Naive thymus-derived CD4-positive, alpha-beta T cell (primary cell): ENCODE measurements around the gene MYH3. TPM values are rescaled to one million over a fixed set of nuclear protein-coding genes. Genes with fewer than 3 reads are reported as not detected.

ENCODE experiments used
- ATAC-seq: fragments of 150-1000 bp; cut with Tn5 transposase; 2 replicates; pipeline ENCODE4 v1.10.0; 2021; ENCODE audit warnings: mild to moderate bottlenecking, moderate library complexity
- CTCF ChIA-PET: fragments of 350-600 bp; sonication (Branson Sonifier 250); formaldehyde crosslinking; loops from one replicate; lab custom pipeline; 2021; ENCODE audit warnings: antibody characterized with exemption; lab: Charles Lee
- POLR2A ChIA-PET: fragments of 350-600 bp; sonication (Branson Sonifier 250); formaldehyde crosslinking; loops from one replicate; lab custom pipeline; 2021; ENCODE audit warnings: antibody characterized with exemption, inconsistent platforms; lab: Charles Lee
- DNase-seq, 9 donors: peaks; one replicate each; pipeline versions ENCODE4 v3.0.0 to v3.0.0-alpha.2; 2020 to 2022; ENCODE audit warnings: mixed read lengths in 1 of 9
- H3K27ac ChIP-seq: one replicate; pipeline ENCODE4 v1.7.0; 2013; ENCODE audit warnings: mild to moderate bottlenecking, low read depth, low read length, moderate library complexity
- H3K27me3 ChIP-seq, 2 donors: one replicate each; pipeline ENCODE4 v1.7.0; 2013; ENCODE audit warnings: low read length in 2 of 2, mild to moderate bottlenecking in 2 of 2, moderate library complexity in 2 of 2; ENCODE audit not compliant: control insufficient read depth in 2 of 2, insufficient read depth in 2 of 2
- H3K36me3 ChIP-seq, 3 experiments: 1 replicate in 2 of 3; 2 replicates in 1 of 3; pipeline ENCODE4 v1.7.0; 2013; ENCODE audit warnings: low read length in 3 of 3, mild to moderate bottlenecking in 3 of 3, moderate library complexity in 1 of 3; ENCODE audit not compliant: insufficient read depth in 3 of 3, control insufficient read depth in 2 of 3
- H3K4me1 ChIP-seq, 2 donors: one replicate each; pipeline ENCODE4 v1.7.0; 2013; ENCODE audit warnings: low read length in 2 of 2, mild to moderate bottlenecking in 2 of 2, moderate library complexity in 1 of 2; ENCODE audit not compliant: control insufficient read depth in 2 of 2, insufficient read depth in 2 of 2
- H3K4me3 ChIP-seq: 2 replicates; pipeline ENCODE4 v1.7.0; 2013; ENCODE audit warnings: mild to moderate bottlenecking, low read length
- H3K9me3 ChIP-seq, 3 experiments: 1 replicate in 2 of 3; 2 replicates in 1 of 3; pipeline ENCODE4 v1.7.0; 2013; ENCODE audit warnings: low read length in 3 of 3; ENCODE audit not compliant: control insufficient read depth in 2 of 3
- H3K27ac Mint-ChIP-seq, 9 donors: one replicate each; pipeline ENCODE4 v1.8.0; 2020 to 2022; ENCODE audit warnings: mixed read lengths in 9 of 9, mild to moderate bottlenecking in 8 of 9, moderate library complexity in 5 of 9, inconsistent platforms in 2 of 9
- H3K27me3 Mint-ChIP-seq, 5 donors: one replicate each; pipeline ENCODE4 v1.8.0; 2021 to 2022; ENCODE audit warnings: mixed read lengths in 5 of 5, mild to moderate bottlenecking in 1 of 5
- H3K36me3 Mint-ChIP-seq, 5 donors: one replicate each; pipeline ENCODE4 v1.8.0; 2020 to 2022; ENCODE audit warnings: mixed read lengths in 5 of 5, mild to moderate bottlenecking in 3 of 5, inconsistent platforms in 1 of 5
- H3K4me1 Mint-ChIP-seq, 7 donors: one replicate each; pipeline ENCODE4 v1.8.0; 2020 to 2022; ENCODE audit warnings: mixed read lengths in 7 of 7, mild to moderate bottlenecking in 3 of 7, inconsistent platforms in 1 of 7
- H3K4me3 Mint-ChIP-seq, 10 donors: one replicate each; pipeline ENCODE4 v1.8.0; 2020 to 2022; ENCODE audit warnings: mild to moderate bottlenecking in 10 of 10, mixed read lengths in 10 of 10, moderate library complexity in 6 of 10, inconsistent platforms in 2 of 10
- H3K9me3 Mint-ChIP-seq, 11 donors: one replicate each; pipeline ENCODE4 v1.8.0; 2020 to 2022; ENCODE audit warnings: mixed read lengths in 11 of 11, mild to moderate bottlenecking in 4 of 11, inconsistent platforms in 1 of 11, moderate library complexity in 1 of 11
- intact Hi-C, 2 donors: fragments of 100-400 bp; cut with micrococcal nuclease; formaldehyde crosslinking; loops; one replicate each; pipeline ENCODE4 v1.15.1; 2023
- polyA plus RNA-seq, 2 donors: library from polyadenylated mRNA; unstranded; fragments of 300-500 nt; fragmentation: Illumina TruSeq; gene quantifications; one replicate each; pipeline ENCODE4 v1.2.3, GENCODE V29; 2021
- total RNA-seq, 6 experiments: library from RNA in 5 of 6; stranded (reverse) in 5 of 6; gene quantifications; 1 replicate in 5 of 6; 2 replicates in 1 of 6; pipeline ENCODE4 v1.2.3 and lab custom pipeline; 2021 to 2026

The MYH3 gene
- total and polyA plus RNA-seq, 7 experiments from 2014 or later = 0.38 to 20.5 (median 6.5) TPM

GRCh38 chr17:10623737-10624338 is 33.3 kb downstream of the MYH3 start:
- no peak for ATAC-seq
- intact Hi-C loops = no loop called here
- Mint-ChIP-seq H3K4me1 (no peaks in the 10 kb centered on the region), H3K27ac (no peak overlapping the region), H3K4me3 (no peak overlapping the region), H3K36me3 (peaks cover 0 to 4% (median 0%) of the 10 kb centered on the region in 5 donors), H3K27me3 (peaks cover 0 to 3% (median 0%) of the 10 kb centered on the region in 5 donors), H3K9me3 (no peaks in the 10 kb centered on the region)
- Histone ChIP-seq H3K4me1 (no peaks in the 10 kb centered on the region), H3K36me3 (peaks cover 0 to 3% (median 0%) of the 10 kb centered on the region in 3 experiments), H3K4me3 (no peak overlapping the region), H3K27ac (no peak overlapping the region), H3K9me3 (no peaks in the 10 kb centered on the region), H3K27me3 (no peaks in the 10 kb centered on the region)
- CTCF ChIA-PET = interaction anchor here (0.6 kb wide), 1 partner anchor 926 kb away, joined by 3 read pairs; no protein-coding TSS in a partner anchor
- no peak for DNase-seq
- POLR2A ChIA-PET = interaction anchor here (0.5 kb wide), 1 partner anchor 77 kb away, joined by 7 read pairs; no protein-coding TSS in a partner anchor

DNA sequence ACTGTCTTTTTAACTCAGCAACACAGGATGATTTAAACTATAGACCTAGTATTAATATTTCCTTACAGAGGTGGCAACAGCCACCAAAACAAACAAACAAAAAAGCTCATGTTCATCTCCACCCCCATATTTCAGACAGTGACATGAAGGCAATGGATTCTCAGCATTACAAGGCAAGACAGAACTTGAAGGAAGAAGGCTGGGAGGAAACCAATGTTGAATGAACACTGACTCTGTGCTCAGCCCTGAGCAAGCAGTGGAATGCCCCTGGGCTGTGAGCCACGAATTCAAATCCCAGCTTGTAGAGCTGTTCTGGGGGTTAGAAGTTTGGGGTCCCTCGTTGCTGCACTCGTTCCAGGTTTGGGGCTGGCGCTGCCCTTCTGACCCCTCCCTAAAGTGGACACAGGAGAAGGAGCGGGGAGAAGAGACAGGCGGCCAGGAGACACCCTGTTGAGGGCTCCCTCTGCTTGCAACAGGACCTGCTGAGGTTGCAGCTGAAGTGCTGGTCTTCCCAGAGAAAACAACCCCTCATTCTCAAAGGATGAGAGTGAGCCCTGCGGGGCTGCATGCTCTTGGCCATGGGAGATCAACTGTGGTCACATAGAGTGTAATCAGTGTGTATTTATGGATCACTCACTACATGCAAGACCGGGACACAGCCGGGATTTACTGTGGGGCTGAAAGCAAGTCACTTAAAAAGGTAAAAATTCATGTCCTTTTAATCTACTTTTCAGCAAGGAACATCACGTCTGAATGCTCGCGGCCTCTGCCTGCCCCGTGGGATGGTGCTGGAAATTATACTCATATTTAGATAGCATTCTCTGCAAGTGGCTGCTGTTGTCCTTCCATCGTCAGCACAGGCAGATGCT is 34.3 kb downstream of the MYH3 start:
- Histone ChIP-seq H3K9me3 (no peaks in the 10 kb centered on the region), H3K4me1 (no peaks in the 10 kb centered on the region), H3K27ac (no peak overlapping the region), H3K36me3 (no peaks in the 10 kb centered on the region), H3K27me3 (no peaks in the 10 kb centered on the region), H3K4me3 (no peak overlapping the region)
- Mint-ChIP-seq H3K4me3 (no peak overlapping the region), H3K9me3 (no peaks in the 10 kb centered on the region), H3K27me3 (peaks cover 0 to 3% (median 0%) of the 10 kb centered on the region in 5 donors), H3K4me1 (peaks cover 0 to 3% (median 0%) of the 10 kb centered on the region in 7 donors), H3K27ac (no peak overlapping the region), H3K36me3 (no peaks in the 10 kb centered on the region)
- ChIA-PET CTCF (no interaction called here), POLR2A (no interaction called here)
- ATAC-seq (no peak), DNase-seq (no peak)
- intact Hi-C loops = no loop called here

DNA sequence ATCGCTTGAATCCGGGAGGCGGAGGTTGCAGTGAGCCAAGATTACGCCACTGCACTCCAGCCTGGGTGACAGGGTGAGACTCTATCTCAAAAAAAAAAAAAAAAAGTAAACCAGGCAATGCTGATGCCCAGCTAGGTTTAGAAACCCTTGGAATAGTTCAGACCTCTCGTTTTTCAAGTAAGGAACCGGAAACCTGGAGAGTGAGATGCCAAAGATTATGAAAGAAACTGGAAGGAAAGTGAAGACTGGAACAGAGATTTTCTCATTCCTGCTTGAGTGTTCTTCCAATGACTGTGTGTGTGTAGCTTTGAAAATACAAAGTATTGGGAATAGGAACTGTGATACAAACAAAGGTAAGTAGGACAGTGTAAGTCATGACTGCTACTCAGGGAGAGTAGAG is 35.7 kb downstream of the MYH3 start:
- peaks cover 0 to 3% (median 0%) of the 10 kb centered on the region in 7 donors for H3K4me1 Mint-ChIP-seq
- no peak overlapping the region for H3K27ac ChIP-seq
- H3K9me3 Mint-ChIP-seq = no peaks in the 10 kb centered on the region
- DNase-seq (no peak), ATAC-seq (no peak)
- intact Hi-C loops = no loop called here
- ChIA-PET POLR2A (no interaction called here), CTCF (no interaction called here)
- H3K4me1 ChIP-seq = no peaks in the 10 kb centered on the region
- no peaks in the 10 kb centered on the region for H3K36me3 Mint-ChIP-seq
- H3K36me3 ChIP-seq = no peaks in the 10 kb centered on the region
- no peak overlapping the region for H3K4me3 Mint-ChIP-seq
- no peak overlapping the region for H3K27ac Mint-ChIP-seq
- H3K4me3 ChIP-seq = no peak overlapping the region
- H3K27me3 Mint-ChIP-seq = peaks cover 0 to 3% (median 0%) of the 10 kb centered on the region in 5 donors
- H3K9me3 ChIP-seq = no peaks in the 10 kb centered on the region
- H3K27me3 ChIP-seq = no peaks in the 10 kb centered on the region

GRCh38 chr17:10620823-10621222 is 36.3 kb downstream of the MYH3 start:
- ATAC-seq (no peak), DNase-seq (no peak)
- H3K4me3 ChIP-seq = no peak overlapping the region
- H3K4me1 Mint-ChIP-seq = peaks cover 0 to 3% (median 0%) of the 10 kb centered on the region in 7 donors
- CTCF ChIA-PET = no interaction called here
- H3K9me3 ChIP-seq = no peaks in the 10 kb centered on the region
- no peaks in the 10 kb centered on the region for H3K27me3 ChIP-seq
- no peaks in the 10 kb centered on the region for H3K4me1 ChIP-seq
- intact Hi-C loops = no loop called here
- no peak overlapping the region for H3K27ac ChIP-seq
- no peaks in the 10 kb centered on the region for H3K9me3 Mint-ChIP-seq
- H3K27ac Mint-ChIP-seq = no peak overlapping the region
- H3K36me3 ChIP-seq = no peaks in the 10 kb centered on the region
- peaks cover 0 to 3% (median 0%) of the 10 kb centered on the region in 5 donors for H3K27me3 Mint-ChIP-seq
- no peak overlapping the region for H3K4me3 Mint-ChIP-seq
- POLR2A ChIA-PET = interaction anchor here (0.6 kb wide), 1 partner anchor 254 kb away, joined by 3 read pairs; no protein-coding TSS in a partner anchor
- no peaks in the 10 kb centered on the region for H3K36me3 Mint-ChIP-seq

DNA sequence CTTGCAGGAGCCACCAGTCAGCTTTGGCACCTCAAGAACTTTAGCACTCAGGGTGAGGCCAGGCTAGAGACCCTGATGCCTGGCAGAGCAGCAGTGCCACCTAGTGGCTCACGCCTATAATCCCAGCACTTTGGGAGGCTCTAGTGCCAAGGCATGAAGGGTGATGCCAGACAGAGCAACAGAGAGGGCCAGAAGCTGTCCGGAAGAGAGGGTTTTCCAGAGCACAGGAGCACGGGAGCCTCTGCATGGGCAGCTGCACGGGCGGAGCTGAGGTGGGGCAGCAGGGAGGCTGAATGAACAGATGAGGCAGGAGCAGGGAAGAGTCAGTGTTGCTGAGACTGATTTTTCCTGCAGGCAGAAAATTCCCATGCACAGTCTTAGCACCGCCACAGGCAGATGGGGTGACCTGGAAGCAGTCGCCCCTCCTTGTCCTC is 38.9 kb downstream of the MYH3 start:
- peak; percentile 85 for ATAC-seq
- ChIA-PET CTCF (interaction anchor here (0.7 kb wide), 2 partner anchors 181 to 229 kb away, joined by 3 read pairs; no protein-coding TSS in a partner anchor), POLR2A (no interaction called here)
- Mint-ChIP-seq H3K27ac (peak overlapping the region in 1 of 9 donors; percentile 14), H3K27me3 (peaks cover 0 to 11% (median 0%) of the 10 kb centered on the region in 5 donors), H3K4me1 (peaks cover 0 to 3% (median 0%) of the 10 kb centered on the region in 7 donors), H3K36me3 (no peaks in the 10 kb centered on the region), H3K9me3 (no peaks in the 10 kb centered on the region), H3K4me3 (no peak overlapping the region)
- H3K27me3 ChIP-seq = no peaks in the 10 kb centered on the region
- no peaks in the 10 kb centered on the region for H3K36me3 ChIP-seq
- peak in 8 of 9 donors; percentile 23 to 61 (median 52) for DNase-seq
- intact Hi-C loops = no loop called here
- no peak overlapping the region for H3K27ac ChIP-seq
- H3K4me1 ChIP-seq = no peaks in the 10 kb centered on the region
- H3K9me3 ChIP-seq = no peaks in the 10 kb centered on the region
- H3K4me3 ChIP-seq = no peak overlapping the region

- H3K27ac Mint-ChIP-seq = no peak overlapping the region
- H3K9me3 ChIP-seq = no peaks in the 10 kb centered on the region
- intact Hi-C loops = no loop called here
- no peaks in the 10 kb centered on the region for H3K36me3 ChIP-seq
- ChIA-PET POLR2A (no interaction called here), CTCF (interaction anchor here (0.6 to 2.5 kb wide), 9 partner anchors 9 to 225 kb away, joined by 3 to 8 read pairs (median 3); no protein-coding TSS in a partner anchor)
- DNase-seq = no peak
- H3K36me3 Mint-ChIP-seq = no peaks in the 10 kb centered on the region
- no peak overlapping the region for H3K4me3 Mint-ChIP-seq
- no peak for ATAC-seq
- H3K4me3 ChIP-seq = no peak overlapping the region
- peaks cover 0 to 15% (median 0%) of the 10 kb centered on the region in 5 donors for H3K27me3 Mint-ChIP-seq
- no peaks in the 10 kb centered on the region for H3K9me3 Mint-ChIP-seq
- H3K4me1 ChIP-seq = no peaks in the 10 kb centered on the region
- peaks cover 0 to 3% (median 0%) of the 10 kb centered on the region in 7 donors for H3K4me1 Mint-ChIP-seq
- no peak overlapping the region for H3K27ac ChIP-seq
- no peaks in the 10 kb centered on the region for H3K27me3 ChIP-seq
Measured at GRCh38 chr17:10617120-10617505, 40.0 kb downstream of the MYH3 start.
